HCT116 (cell line): ENCODE measurements around the gene PLEKHA6. TPM values are rescaled to one million over a fixed set of nuclear protein-coding genes. Genes with fewer than 3 reads are reported as not detected.

Experiments
- ATAC-seq: fragments of 200-7000 bp; cut with Tn5 transposase; 2 replicates; pipeline ENCODE4 v1.9.1; 2020; ENCODE audit warnings: mild to moderate bottlenecking, moderate library complexity
- BruUV-seq: library from RNA; stranded (reverse); fragments of 400-500 nt; replicated peaks from 2 replicates; lab custom pipeline; 2021; lab: Mats Ljungman, UMichigan
- CTCF ChIA-PET: fragments of 300-600 bp; sonication (Branson Sonifier 250); formaldehyde crosslinking; loops from one replicate; lab custom pipeline; 2021; ENCODE audit warnings: antibody characterized with exemption; lab: Charles Lee
- POLR2A ChIA-PET: fragments of 300-600, 350-600 bp; sonication (Branson Sonifier 250); formaldehyde crosslinking; loops from one replicate; lab custom pipeline; 2021; ENCODE audit warnings: antibody characterized with exemption; lab: Charles Lee
- RAD21 ChIA-PET, 2 experiments: fragments of 300-600 bp; sonication (Branson Sonifier 250); formaldehyde crosslinking; loops; one replicate each; lab custom pipeline; 2023; ENCODE audit warnings: low total read pairs in 2 of 2; ENCODE audit not compliant: uncharacterized antibody in 2 of 2, unreplicated experiment in 2 of 2, low non-redundant PET in 1 of 2; lab: Charles Lee
- DNase-seq: peaks from one replicate; pipeline ENCODE4 v3.0.0-alpha.2; 2010; ENCODE audit warnings: low read depth, low spot score
- H2AFZ ChIP-seq: fragments of 200-600 bp; shearing (Covaris generic), sonication (generic); 2 replicates; pipeline ENCODE4 v1.6.1; 2017; ENCODE audit warnings: low read depth, mixed run types, mixed read lengths, antibody characterized with exemption, low read length; ENCODE audit not compliant: poor library complexity, severe bottlenecking
- H3K27ac ChIP-seq: 2 replicates; pipeline ENCODE4 v1.5.1; 2012; ENCODE audit warnings: low read depth, low read length
- H3K27me3 ChIP-seq: fragments of 200-600 bp; sonication (generic); 2 replicates; pipeline ENCODE4 v1.6.1; 2016; ENCODE audit warnings: mixed run types, low read length, mixed read lengths; ENCODE audit not compliant: insufficient read depth
- H3K36me3 ChIP-seq, 2 experiments: fragments of 200-500 bp in 1 of 2; fragments of 200-600 bp in 1 of 2; sonication (Bioruptor generic) in 1 of 2; sonication (generic) in 1 of 2; 2 replicates each; pipeline versions ENCODE4 v1.5.1 to v1.6.1; 2014 to 2016; ENCODE audit warnings: low read length in 2 of 2, inconsistent platforms in 1 of 2, mixed read lengths in 1 of 2, mixed run types in 1 of 2; ENCODE audit not compliant: insufficient read depth in 2 of 2, control insufficient read depth in 1 of 2
- H3K4me1 ChIP-seq, 2 experiments: fragments of 200-600 bp in 1 of 2; sonication (generic) in 1 of 2; 2 replicates each; pipeline versions ENCODE4 v1.5.1 to v1.6.1; 2012 to 2017; ENCODE audit warnings: low read length in 2 of 2, inconsistent platforms in 1 of 2, mild to moderate bottlenecking in 1 of 2, mixed read lengths in 1 of 2, mixed run types in 1 of 2, moderate library complexity in 1 of 2; ENCODE audit not compliant: insufficient read depth in 2 of 2, control insufficient read depth in 1 of 2
- H3K4me2 ChIP-seq: fragments of 200-600 bp; sonication (generic); 2 replicates; pipeline ENCODE4 v1.6.1; 2017; ENCODE audit warnings: mixed run types, low read length, mixed read lengths
- H3K4me3 ChIP-seq, 2 experiments: fragments of 200-600 bp in 1 of 2; sonication (generic) in 1 of 2; replicated peaks in 1 of 2; 2 replicates each; pipeline ENCODE4 v1.5.1; 2011 to 2016; ENCODE audit warnings: low read length in 2 of 2, control low read depth in 1 of 2, low read depth in 1 of 2, mild to moderate bottlenecking in 1 of 2, mixed read lengths in 1 of 2, mixed run types in 1 of 2
- H3K79me2 ChIP-seq: fragments of 200-600 bp; sonication (generic); 2 replicates; pipeline ENCODE4 v1.6.1; 2017; ENCODE audit warnings: mild to moderate bottlenecking, mixed run types, low read length, moderate library complexity, mixed read lengths; ENCODE audit not compliant: insufficient read depth
- H3K9ac ChIP-seq: fragments of 200-600 bp; sonication (generic); 2 replicates; pipeline ENCODE4 v1.6.1; 2016; ENCODE audit warnings: low read length, mixed read lengths
- H3K9me2 ChIP-seq: fragments of 200-600 bp; sonication (generic), shearing (Covaris generic); 2 replicates; pipeline ENCODE4 v1.6.1; 2017; ENCODE audit warnings: mixed run types, mild to moderate bottlenecking, moderate library complexity; ENCODE audit not compliant: insufficient read depth
- H3K9me3 ChIP-seq, 2 experiments: fragments of 200-500 bp in 1 of 2; fragments of 200-600 bp in 1 of 2; sonication (Bioruptor generic) in 1 of 2; sonication (generic) in 1 of 2; 2 replicates each; pipeline ENCODE4 v1.6.1; 2014 to 2017; ENCODE audit warnings: low read length in 2 of 2, mixed read lengths in 2 of 2, inconsistent platforms in 1 of 2, low read depth in 1 of 2, mild to moderate bottlenecking in 1 of 2, mixed run types in 1 of 2, moderate library complexity in 1 of 2; ENCODE audit not compliant: control insufficient read depth in 1 of 2, insufficient read depth in 1 of 2
- H4K20me1 ChIP-seq: fragments of 200-600 bp; sonication (generic), shearing (Covaris generic); 2 replicates; pipeline ENCODE4 v1.6.1; 2017; ENCODE audit warnings: mixed run types, mild to moderate bottlenecking, moderate library complexity; ENCODE audit not compliant: insufficient read depth
- CTCF ChIP-seq, 3 experiments: fragments of 200-600 bp in 1 of 3; sonication (generic) in 1 of 3; IDR thresholded peaks in 2 of 3; conservative IDR thresholded peaks in 1 of 3; 2 replicates each; pipeline ENCODE4 v1.5.1; 2012 to 2017; ENCODE audit warnings: low read depth in 2 of 3, low read length in 2 of 3, antibody characterized with exemption in 1 of 3, borderline replicate concordance in 1 of 3, control low read depth in 1 of 3, mild to moderate bottlenecking in 1 of 3, mixed read lengths in 1 of 3, mixed run types in 1 of 3, moderate library complexity in 1 of 3; ENCODE audit not compliant: insufficient read depth in 1 of 3
- EGR1 ChIP-seq: IDR thresholded peaks from 2 replicates; pipeline ENCODE4 v1.6.1; 2012; ENCODE audit warnings: low read depth
- EZH2 ChIP-seq: fragments of 200-600 bp; sonication (generic); IDR thresholded peaks from 2 replicates; pipeline ENCODE4 v1.6.1; 2017; ENCODE audit warnings: antibody characterized with exemption, mixed run types
- EZH2phosphoT487 ChIP-seq: fragments of 200-600 bp; IDR thresholded peaks from 2 replicates; pipeline ENCODE4 v1.6.1; 2018; ENCODE audit warnings: antibody characterized with exemption, borderline replicate concordance
- JUND ChIP-seq: IDR thresholded peaks from 2 replicates; pipeline ENCODE4 v1.6.1; 2012
- MAX ChIP-seq: IDR thresholded peaks from 2 replicates; pipeline ENCODE4 v1.6.1; 2012
- REST ChIP-seq: IDR thresholded peaks from 2 replicates; pipeline ENCODE4 v1.6.1; 2012; ENCODE audit warnings: low read depth
- SP1 ChIP-seq: IDR thresholded peaks from 2 replicates; pipeline ENCODE4 v1.6.1; 2012; ENCODE audit warnings: low read depth
- SRF ChIP-seq: IDR thresholded peaks from 2 replicates; pipeline ENCODE4 v1.6.1; 2012; ENCODE audit warnings: low read depth
- TCF7L2 ChIP-seq: IDR thresholded peaks from 2 replicates; pipeline ENCODE4 v1.7.0; 2011; ENCODE audit warnings: borderline replicate concordance, inconsistent platforms; ENCODE audit not compliant: insufficient read depth, insufficient read length; ENCODE audit errors: extremely low read depth
- ZFX ChIP-seq: fragments of 450-650 bp; IDR thresholded peaks from 2 replicates; pipeline ENCODE4 v1.6.1; 2017
- ZNF274 ChIP-seq: fragments of 200-500 bp; sonication (Bioruptor generic); IDR thresholded peaks from 2 replicates; pipeline ENCODE4 v1.6.1; 2014; ENCODE audit warnings: mild to moderate bottlenecking, low read depth, low read length, inconsistent platforms
- intact Hi-C: fragments of 100-400 bp; cut with micrococcal nuclease; formaldehyde crosslinking; loops from 2 replicates; pipeline ENCODE4 v1.10.0; 2022
- total RNA-seq: library from RNA; stranded (reverse); gene quantifications from one replicate; pipeline ENCODE4 v1.2.1, GENCODE V29; 2021; ENCODE audit not compliant: unreplicated experiment

PLEKHA6 gene
- total RNA-seq, 1 experiment from 2014 or later: 13.1 TPM

- TF ChIP-seq CTCF (IDR thresholded peaks at IDR 0.05 in 2 of 3, conservative IDR thresholded peaks at IDR 0.05 in 1 of 3; ENCODE audit: borderline replicate concordance in 1 of 3, insufficient read depth in 1 of 3, low read depth in 2 of 3, low read length in 2 of 3): no peak
- TF ChIP-seq EZH2: no peak
- no peak for TF ChIP-seq JUND
- no peak for TF ChIP-seq SP1
- no peak for TF ChIP-seq MAX
- TF ChIP-seq REST: no peak
- TF ChIP-seq EZH2phosphoT487: no peak
- no peak for TF ChIP-seq EGR1
- no peak for TF ChIP-seq ZFX
- TF ChIP-seq ZNF274: no peak
- no peak for TF ChIP-seq TCF7L2
- no peak for TF ChIP-seq SRF
- Histone ChIP-seq H3K27ac (no peak overlapping the region), H3K9ac (no peak overlapping the region), H3K9me2 (no peaks in the 10 kb centered on the region), H3K4me1 (peaks cover 0 to 8% of the 10 kb centered on the region in 2 experiments; a peak in 1 of 4 replicates), H3K27me3 (no peaks in the 10 kb centered on the region), H2AFZ (no peak overlapping the region), H3K4me2 (no peak overlapping the region), H3K4me3 (no peak overlapping the region), H4K20me1 (no peaks in the 10 kb centered on the region), H3K79me2 (no peaks in the 10 kb centered on the region; the same call in 1 of the 2 replicates), H3K36me3 (no peaks in the 10 kb centered on the region), H3K9me3 (no peaks in the 10 kb centered on the region)
- DNase-seq (no peak), ATAC-seq (no peak)
- intact Hi-C loops: no loop called here
- RAD21 ChIA-PET: no interaction called here
- no TSS peak for BruUV-seq
- POLR2A ChIA-PET: no interaction called here
- CTCF ChIA-PET: no interaction called here
Measured at GRCh38 chr1:204342310-204342709, 17.4 kb downstream of the PLEKHA6 start.
